ENCODE data around the gene CCDC12.

The CCDC12 gene

GRCh38 chr3:46899151-46900006 is 77.2 kb downstream of the CCDC12 start:
- no peaks in the 10 kb centered on the region for H3K4me1 ChIP-seq (ENCODE audit: control insufficient read depth, insufficient read depth, low read length)

GRCh38 chr3:46898321-46899150 is 78.0 kb downstream of the CCDC12 start:
- no peaks in the 10 kb centered on the region for H3K36me3 ChIP-seq (ENCODE audit: control insufficient read depth, insufficient read depth, low read length)
- H3K27ac ChIP-seq (ENCODE audit: low read depth, low read length) = no peak overlapping the region
- H3K27me3 ChIP-seq (ENCODE audit: control insufficient read depth, insufficient read depth, low read length) = peaks cover 23% of the 10 kb centered on the region
- H3K9me3 ChIP-seq (ENCODE audit: control insufficient read depth, insufficient read depth, low read depth, low read length) = no peaks in the 10 kb centered on the region
- H3K4me3 ChIP-seq (ENCODE audit: low read depth, low read length) = peak overlapping the region; percentile 38; the same call in 1 of the 2 replicates
- no peak overlapping the region for H3K9ac ChIP-seq (ENCODE audit: low read length)
- H3K4me1 ChIP-seq (ENCODE audit: control insufficient read depth, insufficient read depth, low read length) = no peaks in the 10 kb centered on the region; the same call in 1 of the 2 replicates

More at GRCh38 chr3:46899151-46900006, 77.2 kb downstream of the CCDC12 start:
- Histone ChIP-seq H3K27me3 (ENCODE audit: control insufficient read depth, insufficient read depth, low read length) (peaks cover 15% of the 10 kb centered on the region), H3K27ac (ENCODE audit: low read depth, low read length) (no peak overlapping the region), H3K9ac (ENCODE audit: low read length) (no peak overlapping the region), H3K9me3 (ENCODE audit: control insufficient read depth, insufficient read depth, low read depth, low read length) (no peaks in the 10 kb centered on the region), H3K36me3 (ENCODE audit: control insufficient read depth, insufficient read depth, low read length) (no peaks in the 10 kb centered on the region), H3K4me3 (ENCODE audit: low read depth, low read length) (peak overlapping the region; percentile 38; the same call in 1 of the 2 replicates)

GRCh38 chr3:46897829-46898320 is 78.7 kb downstream of the CCDC12 start:
- no peak overlapping the region; the same call in 1 of the 2 replicates for H3K4me3 ChIP-seq (ENCODE audit: low read depth, low read length)
- H3K36me3 ChIP-seq (ENCODE audit: control insufficient read depth, insufficient read depth, low read length) = no peaks in the 10 kb centered on the region
- H3K4me1 ChIP-seq (ENCODE audit: control insufficient read depth, insufficient read depth, low read length) = peaks cover 7% of the 10 kb centered on the region
- no peak overlapping the region for H3K27ac ChIP-seq (ENCODE audit: low read depth, low read length)
- H3K27me3 ChIP-seq (ENCODE audit: control insufficient read depth, insufficient read depth, low read length) = peaks cover 29% of the 10 kb centered on the region
- H3K9ac ChIP-seq (ENCODE audit: low read length) = no peak overlapping the region
- no peaks in the 10 kb centered on the region for H3K9me3 ChIP-seq (ENCODE audit: control insufficient read depth, insufficient read depth, low read depth, low read length)

GRCh38 chr3:46897031-46897430 is 79.5 kb downstream of the CCDC12 start:
- H3K4me3 ChIP-seq (ENCODE audit: low read depth, low read length) = no peak overlapping the region
- H3K27ac ChIP-seq (ENCODE audit: low read depth, low read length) = no peak overlapping the region
- H3K9ac ChIP-seq (ENCODE audit: low read length) = no peak overlapping the region
- H3K36me3 ChIP-seq (ENCODE audit: control insufficient read depth, insufficient read depth, low read length) = no peaks in the 10 kb centered on the region
- no peaks in the 10 kb centered on the region for H3K9me3 ChIP-seq (ENCODE audit: control insufficient read depth, insufficient read depth, low read depth, low read length)
- H3K27me3 ChIP-seq (ENCODE audit: control insufficient read depth, insufficient read depth, low read length) = peaks cover 35% of the 10 kb centered on the region
- peaks cover 12% of the 10 kb centered on the region for H3K4me1 ChIP-seq (ENCODE audit: control insufficient read depth, insufficient read depth, low read length)

GRCh38 chr3:46896386-46896785 is 80.2 kb downstream of the CCDC12 start:
- H3K4me3 ChIP-seq (ENCODE audit: low read depth, low read length) = no peak overlapping the region
- H3K9me3 ChIP-seq (ENCODE audit: control insufficient read depth, insufficient read depth, low read depth, low read length) = no peaks in the 10 kb centered on the region
- H3K9ac ChIP-seq (ENCODE audit: low read length) = no peak overlapping the region
- no peaks in the 10 kb centered on the region for H3K36me3 ChIP-seq (ENCODE audit: control insufficient read depth, insufficient read depth, low read length)
- H3K27ac ChIP-seq (ENCODE audit: low read depth, low read length) = no peak overlapping the region
- peaks cover 18% of the 10 kb centered on the region for H3K4me1 ChIP-seq (ENCODE audit: control insufficient read depth, insufficient read depth, low read length)
- H3K27me3 ChIP-seq (ENCODE audit: control insufficient read depth, insufficient read depth, low read length) = peaks cover 42% of the 10 kb centered on the region

GRCh38 chr3:46895761-46896160 is 80.8 kb downstream of the CCDC12 start:
- Histone ChIP-seq H3K9ac (ENCODE audit: low read length) (no peak overlapping the region), H3K4me1 (ENCODE audit: control insufficient read depth, insufficient read depth, low read length) (peaks cover 18% of the 10 kb centered on the region), H3K36me3 (ENCODE audit: control insufficient read depth, insufficient read depth, low read length) (no peaks in the 10 kb centered on the region), H3K4me3 (ENCODE audit: low read depth, low read length) (no peak overlapping the region), H3K9me3 (ENCODE audit: control insufficient read depth, insufficient read depth, low read depth, low read length) (no peaks in the 10 kb centered on the region), H3K27me3 (ENCODE audit: control insufficient read depth, insufficient read depth, low read length) (peaks cover 48% of the 10 kb centered on the region), H3K27ac (ENCODE audit: low read depth, low read length) (no peak overlapping the region)

GRCh38 chr3:46895204-46895660 is 81.3 kb downstream of the CCDC12 start:
- Histone ChIP-seq H3K36me3 (ENCODE audit: control insufficient read depth, insufficient read depth, low read length) (no peaks in the 10 kb centered on the region), H3K4me3 (ENCODE audit: low read depth, low read length) (no peak overlapping the region), H3K27ac (ENCODE audit: low read depth, low read length) (no peak overlapping the region), H3K27me3 (ENCODE audit: control insufficient read depth, insufficient read depth, low read length) (peaks cover 53% of the 10 kb centered on the region), H3K4me1 (ENCODE audit: control insufficient read depth, insufficient read depth, low read length) (peaks cover 18% of the 10 kb centered on the region), H3K9me3 (ENCODE audit: control insufficient read depth, insufficient read depth, low read depth, low read length) (no peaks in the 10 kb centered on the region), H3K9ac (ENCODE audit: low read length) (no peak overlapping the region)

GRCh38 chr3:46894256-46894655 is 82.3 kb downstream of the CCDC12 start:
- Histone ChIP-seq H3K4me1 (ENCODE audit: control insufficient read depth, insufficient read depth, low read length) (peaks cover 27% of the 10 kb centered on the region), H3K9me3 (ENCODE audit: control insufficient read depth, insufficient read depth, low read depth, low read length) (no peaks in the 10 kb centered on the region), H3K27me3 (ENCODE audit: control insufficient read depth, insufficient read depth, low read length) (peaks cover 63% of the 10 kb centered on the region), H3K36me3 (ENCODE audit: control insufficient read depth, insufficient read depth, low read length) (no peaks in the 10 kb centered on the region), H3K9ac (ENCODE audit: low read length) (no peak overlapping the region), H3K27ac (ENCODE audit: low read depth, low read length) (no peak overlapping the region), H3K4me3 (ENCODE audit: low read depth, low read length) (no peak overlapping the region)

- Histone ChIP-seq H3K36me3 (ENCODE audit: control insufficient read depth, insufficient read depth, low read length) (no peaks in the 10 kb centered on the region), H3K9me3 (ENCODE audit: control insufficient read depth, insufficient read depth, low read depth, low read length) (no peaks in the 10 kb centered on the region), H3K9ac (ENCODE audit: low read length) (no peak overlapping the region), H3K27me3 (ENCODE audit: control insufficient read depth, insufficient read depth, low read length) (peaks cover 63% of the 10 kb centered on the region), H3K4me1 (ENCODE audit: control insufficient read depth, insufficient read depth, low read length) (peaks cover 32% of the 10 kb centered on the region), H3K27ac (ENCODE audit: low read depth, low read length) (no peak overlapping the region), H3K4me3 (ENCODE audit: low read depth, low read length) (no peak overlapping the region)
Observed at GRCh38 chr3:46893763-46894162, 82.8 kb downstream of the CCDC12 start.

GRCh38 chr3:46893146-46893748 is 83.3 kb downstream of the CCDC12 start:
- Histone ChIP-seq H3K9ac (ENCODE audit: low read length) (peak overlapping the region; percentile 17), H3K9me3 (ENCODE audit: control insufficient read depth, insufficient read depth, low read depth, low read length) (no peaks in the 10 kb centered on the region), H3K4me1 (ENCODE audit: control insufficient read depth, insufficient read depth, low read length) (peaks cover 37% of the 10 kb centered on the region), H3K27ac (ENCODE audit: low read depth, low read length) (no peak overlapping the region), H3K27me3 (ENCODE audit: control insufficient read depth, insufficient read depth, low read length) (peaks cover 63% of the 10 kb centered on the region), H3K4me3 (ENCODE audit: low read depth, low read length) (peak overlapping the region; percentile 60), H3K36me3 (ENCODE audit: control insufficient read depth, insufficient read depth, low read length) (no peaks in the 10 kb centered on the region)
